Ascending aorta (tissue), 2 donors: Measurements from ENCODE around the gene INPP5A. TPM values are rescaled to one million over a fixed set of nuclear protein-coding genes. Genes with fewer than 3 reads are reported as not detected.

Source experiments
- DNase-seq, 2 donors: peaks; one replicate each; pipeline ENCODE4 v3.0.0-alpha.2; 2019; ENCODE audit warnings: low spot score in 2 of 2
- H3K27ac ChIP-seq, 2 donors: fragments of 200-600 bp; sonication (generic); one replicate each; pipeline ENCODE4 v1.5.1; 2016 to 2017; ENCODE audit warnings: mild to moderate bottlenecking in 1 of 2
- H3K27me3 ChIP-seq: fragments of 200-600 bp; sonication (generic); one replicate; pipeline ENCODE4 v1.5.1; 2017
- H3K36me3 ChIP-seq, 2 donors: fragments of 200-600 bp; sonication (generic); one replicate each; pipeline ENCODE4 v1.5.1; 2016
- H3K4me1 ChIP-seq, 2 donors: fragments of 200-600 bp; sonication (generic); one replicate each; pipeline ENCODE4 v1.5.1; 2016 to 2017; ENCODE audit warnings: mild to moderate bottlenecking in 1 of 2
- H3K4me3 ChIP-seq, 2 donors: fragments of 200-600 bp; sonication (generic); one replicate each; pipeline ENCODE4 v1.5.1; 2016 to 2017; ENCODE audit warnings: mild to moderate bottlenecking in 1 of 2
- H3K9me3 ChIP-seq, 2 donors: fragments of 200-600 bp; sonication (generic); one replicate each; pipeline ENCODE4 v1.5.1; 2016
- intact Hi-C: fragments of 100-400 bp; cut with DNase I; formaldehyde crosslinking; loops from one replicate; pipeline ENCODE4 v1.15.1; 2023
- total RNA-seq: library from RNA; depleted of rRNA; stranded (reverse); fragments of >200 nt; gene quantifications from one replicate; pipeline ENCODE4 v1.1.0, GENCODE V29; 2016
- TF ChIP-seq, protein P1 (sequence below), 3 experiments: fragments of 200-600 bp in 2 of 3; fragments of 450-650 bp in 1 of 3; sonication (generic) in 2 of 3; IDR thresholded peaks; one replicate each; pipeline ENCODE4 v1.5.1; 2016 to 2019; ENCODE audit warnings: antibody characterized with exemption in 3 of 3, mild to moderate bottlenecking in 1 of 3, moderate library complexity in 1 of 3

Gene INPP5A
- total RNA-seq, 1 donor from 2014 or later: 81.2 TPM

DNA sequence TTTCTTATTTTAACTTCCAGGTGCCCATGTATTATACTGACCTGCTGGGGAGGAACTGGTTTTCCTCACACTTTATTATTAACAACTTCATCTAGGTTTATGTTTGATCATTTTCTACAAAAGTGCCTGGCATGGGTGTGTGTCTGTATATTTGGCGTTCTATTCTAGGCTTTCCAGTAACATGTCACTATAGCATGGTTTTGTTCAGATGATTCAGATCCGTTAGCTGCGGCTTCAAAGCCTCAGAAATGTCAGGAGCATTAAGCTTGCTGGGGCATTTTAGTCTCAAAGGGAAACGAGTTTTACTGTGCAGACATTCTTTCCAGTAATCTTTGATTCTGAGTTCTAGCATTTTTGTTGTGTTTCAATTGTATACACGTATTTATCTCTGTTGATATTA lies 2.3 kb downstream of the INPP5A start:
- H3K9me3 ChIP-seq: no peaks in the 10 kb centered on the region
- no peak for DNase-seq
- no peaks in the 10 kb centered on the region for H3K36me3 ChIP-seq
- TF ChIP-seq, protein P1, sequence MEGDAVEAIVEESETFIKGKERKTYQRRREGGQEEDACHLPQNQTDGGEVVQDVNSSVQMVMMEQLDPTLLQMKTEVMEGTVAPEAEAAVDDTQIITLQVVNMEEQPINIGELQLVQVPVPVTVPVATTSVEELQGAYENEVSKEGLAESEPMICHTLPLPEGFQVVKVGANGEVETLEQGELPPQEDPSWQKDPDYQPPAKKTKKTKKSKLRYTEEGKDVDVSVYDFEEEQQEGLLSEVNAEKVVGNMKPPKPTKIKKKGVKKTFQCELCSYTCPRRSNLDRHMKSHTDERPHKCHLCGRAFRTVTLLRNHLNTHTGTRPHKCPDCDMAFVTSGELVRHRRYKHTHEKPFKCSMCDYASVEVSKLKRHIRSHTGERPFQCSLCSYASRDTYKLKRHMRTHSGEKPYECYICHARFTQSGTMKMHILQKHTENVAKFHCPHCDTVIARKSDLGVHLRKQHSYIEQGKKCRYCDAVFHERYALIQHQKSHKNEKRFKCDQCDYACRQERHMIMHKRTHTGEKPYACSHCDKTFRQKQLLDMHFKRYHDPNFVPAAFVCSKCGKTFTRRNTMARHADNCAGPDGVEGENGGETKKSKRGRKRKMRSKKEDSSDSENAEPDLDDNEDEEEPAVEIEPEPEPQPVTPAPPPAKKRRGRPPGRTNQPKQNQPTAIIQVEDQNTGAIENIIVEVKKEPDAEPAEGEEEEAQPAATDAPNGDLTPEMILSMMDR (IDR thresholded peaks at IDR 0.05): no peak
- peaks cover 5 to 49% of the 10 kb centered on the region in 2 donors for H3K4me1 ChIP-seq
- peak overlapping the region; percentile 86 to 91 for H3K27ac ChIP-seq
- intact Hi-C loops: loop anchor here (2.0 to 5.0 kb wide), 4 partner anchors 31 to 558 kb away; partner anchors contain the start of genes BNIP3 and PWWP2B
- peak overlapping the region; percentile 81 to 89 for H3K4me3 ChIP-seq
- H3K27me3 ChIP-seq: no peaks in the 10 kb centered on the region

DNA sequence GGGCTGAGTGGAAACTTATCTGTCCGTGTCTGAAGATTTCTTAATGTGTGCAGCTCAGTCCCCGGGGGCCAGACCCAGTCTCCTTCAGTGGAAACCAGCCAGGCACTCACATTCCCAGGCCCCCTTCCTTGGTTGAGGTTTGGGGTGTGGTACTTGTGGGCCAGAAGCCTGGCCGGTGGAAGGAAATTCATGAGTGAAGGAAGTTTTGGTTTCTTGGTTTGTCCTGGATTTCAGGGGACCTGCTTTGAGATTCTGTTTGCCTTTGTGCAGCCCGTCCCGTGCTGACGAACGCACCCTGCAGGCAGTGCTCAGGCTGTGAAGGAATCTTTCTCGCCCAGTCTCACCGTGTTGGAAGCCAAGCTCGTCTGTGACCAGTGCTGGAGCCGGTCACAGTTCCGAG lies 2.9 kb downstream of the INPP5A start:
- Histone ChIP-seq H3K4me3 (peak overlapping the region; percentile 18 to 81), H3K27ac (peak overlapping the region in 1 of 2 donors; percentile 41)

DNA sequence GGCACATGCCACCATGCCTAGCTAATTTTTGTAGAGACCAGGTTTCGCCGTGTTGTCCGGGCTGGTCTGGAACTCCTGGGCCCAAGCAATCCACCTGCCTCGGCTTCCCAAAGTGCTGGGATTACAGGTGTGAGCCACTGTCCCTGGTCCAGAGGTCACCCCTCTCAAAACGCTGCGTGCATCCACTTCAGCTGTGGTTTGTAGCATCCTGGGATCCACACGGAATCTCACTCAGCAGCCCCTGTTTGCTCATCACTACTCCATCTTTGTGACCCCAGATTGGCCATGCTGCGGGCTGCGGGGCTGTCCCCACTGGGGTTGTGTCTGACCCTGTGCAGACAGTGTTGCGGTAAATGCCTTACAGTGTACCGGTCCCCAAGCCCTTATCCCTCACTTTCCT lies 3.5 kb downstream of the INPP5A start:
- Histone ChIP-seq H3K36me3 (no peaks in the 10 kb centered on the region), H3K9me3 (no peaks in the 10 kb centered on the region), H3K4me3 (peak overlapping the region in 1 of 2 donors; percentile 81), H3K27me3 (no peaks in the 10 kb centered on the region), H3K4me1 (peaks cover 5 to 45% of the 10 kb centered on the region in 2 donors), H3K27ac (peak overlapping the region in 1 of 2 donors; percentile 41)
- TF ChIP-seq, protein P1 (IDR thresholded peaks at IDR 0.05): no peak
- intact Hi-C loops: loop anchor here (2.0 kb wide), 1 partner anchor 32 kb away; no protein-coding TSS in a partner anchor
- DNase-seq: no peak

More for the DNA sequence above, 2.9 kb downstream of the INPP5A start:
- peaks cover 5 to 49% of the 10 kb centered on the region in 2 donors for H3K4me1 ChIP-seq
- no peak for DNase-seq
- H3K9me3 ChIP-seq: no peaks in the 10 kb centered on the region
- no peaks in the 10 kb centered on the region for H3K27me3 ChIP-seq
- no peaks in the 10 kb centered on the region for H3K36me3 ChIP-seq
- TF ChIP-seq, protein P1 (IDR thresholded peaks at IDR 0.05): peak in 1 of 3 experiments; percentile 30
- intact Hi-C loops: loop anchor here (2.0 kb wide), 1 partner anchor 32 kb away; no protein-coding TSS in a partner anchor

DNA sequence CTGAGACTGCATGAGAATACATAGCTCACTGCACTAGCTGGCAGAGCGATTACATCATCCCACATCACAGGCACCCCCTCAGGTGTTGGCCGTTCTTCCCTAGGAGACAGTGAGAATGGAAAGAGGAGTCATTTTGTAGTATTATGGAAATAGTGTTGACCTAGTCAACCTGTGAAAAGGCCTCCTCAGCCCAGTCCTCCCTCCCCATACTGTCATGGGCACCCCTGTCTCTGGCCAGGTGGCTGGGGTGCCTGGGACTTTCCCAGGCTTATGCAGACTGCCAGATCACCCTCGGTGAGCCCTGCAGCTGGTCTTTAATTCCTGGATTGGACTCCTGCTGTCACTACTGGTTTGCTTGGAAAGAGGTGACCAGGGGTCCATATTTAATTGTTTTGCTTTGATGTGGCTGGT lies 4.0 kb downstream of the INPP5A start:
- no peaks in the 10 kb centered on the region for H3K27me3 ChIP-seq
- H3K27ac ChIP-seq: no peak overlapping the region
- no peak for DNase-seq

DNA sequence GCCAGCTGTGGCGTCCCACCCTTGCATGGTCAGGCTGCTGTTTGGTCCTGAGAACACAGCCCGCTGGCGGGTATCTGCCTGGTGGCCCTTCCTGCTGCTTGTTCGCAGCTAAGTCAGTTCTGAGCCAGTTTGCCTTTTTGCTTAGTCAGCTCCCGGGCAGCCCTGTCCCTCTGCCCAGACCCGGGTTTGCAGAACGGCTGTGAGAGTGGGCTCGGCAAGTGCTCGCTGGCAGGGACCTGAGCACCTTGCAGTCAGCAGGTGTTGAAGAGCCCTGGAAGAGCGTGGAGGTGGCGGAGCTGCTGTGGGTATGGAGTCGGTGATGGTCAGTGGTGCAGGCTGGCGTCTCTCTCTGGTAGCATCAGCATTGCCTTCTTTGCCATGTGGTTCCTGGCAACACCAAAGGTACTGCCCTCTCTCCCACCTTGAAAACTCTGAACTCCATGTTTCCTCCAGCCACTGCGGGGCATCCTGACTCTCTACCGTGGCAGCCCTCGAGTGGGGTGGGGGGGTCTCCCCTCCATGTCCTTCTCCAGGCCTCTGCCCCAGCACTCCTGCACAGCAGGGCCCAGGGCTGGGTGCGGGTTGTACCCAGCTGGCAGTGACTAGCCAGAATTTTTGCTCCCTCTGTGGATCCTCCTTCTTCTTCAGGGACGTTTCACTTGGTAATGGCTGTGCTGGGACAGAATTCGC lies 4.6 kb downstream of the INPP5A start:
- peak overlapping the region in 1 of 2 donors; percentile 8 for H3K4me3 ChIP-seq
- H3K27ac ChIP-seq: no peak overlapping the region
- no peaks in the 10 kb centered on the region for H3K36me3 ChIP-seq
- H3K4me1 ChIP-seq: peaks cover 5 to 39% of the 10 kb centered on the region in 2 donors
- intact Hi-C loops: no loop called here
- no peaks in the 10 kb centered on the region for H3K9me3 ChIP-seq
- no peak for DNase-seq
- TF ChIP-seq, protein P1 (IDR thresholded peaks at IDR 0.05): no peak
- H3K27me3 ChIP-seq: no peaks in the 10 kb centered on the region

More for the DNA sequence above, 4.0 kb downstream of the INPP5A start:
- intact Hi-C loops: loop anchor here (2.0 kb wide), 1 partner anchor 33 kb away; no protein-coding TSS in a partner anchor
- Histone ChIP-seq H3K9me3 (no peaks in the 10 kb centered on the region), H3K4me3 (peak overlapping the region in 1 of 2 donors; percentile 81), H3K36me3 (no peaks in the 10 kb centered on the region), H3K4me1 (peaks cover 5 to 41% of the 10 kb centered on the region in 2 donors)
- TF ChIP-seq, protein P1 (IDR thresholded peaks at IDR 0.05): no peak
